ENCODE data around the gene SPRY1. TPM values are rescaled to one million over a fixed set of nuclear protein-coding genes. Genes with fewer than 3 reads are reported as not detected.
A peak's percentile ranks its signal among the peaks of the same experiment; 100 is the strongest.

Gene SPRY1
- total RNA-seq, 1 experiment from 2014 or later = 1.3 TPM

DNA sequence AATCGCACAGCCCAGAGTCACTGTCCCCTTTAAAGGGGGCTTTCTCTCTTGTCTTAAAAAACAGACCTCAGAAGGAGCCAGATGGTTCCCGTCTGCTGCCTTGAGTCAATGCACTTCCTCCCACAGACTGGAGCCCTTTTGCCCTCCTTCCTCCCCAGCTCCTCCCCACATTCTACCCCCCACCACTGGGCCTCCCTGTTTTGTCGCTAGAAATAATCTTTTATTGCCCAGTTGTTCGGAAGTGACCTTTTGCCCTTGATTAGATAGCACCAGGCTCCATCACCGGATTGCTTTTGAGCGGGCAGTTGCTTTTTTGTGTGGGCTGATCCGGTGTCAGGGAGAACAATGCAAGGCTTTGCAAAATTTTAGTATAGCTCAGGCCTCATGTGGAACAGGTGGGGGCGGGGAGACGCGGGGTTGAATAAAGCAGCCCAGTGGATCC lies 47.7 kb downstream of the SPRY1 start:
- DNase-seq (ENCODE audit: low spot score) = no peak

DNA sequence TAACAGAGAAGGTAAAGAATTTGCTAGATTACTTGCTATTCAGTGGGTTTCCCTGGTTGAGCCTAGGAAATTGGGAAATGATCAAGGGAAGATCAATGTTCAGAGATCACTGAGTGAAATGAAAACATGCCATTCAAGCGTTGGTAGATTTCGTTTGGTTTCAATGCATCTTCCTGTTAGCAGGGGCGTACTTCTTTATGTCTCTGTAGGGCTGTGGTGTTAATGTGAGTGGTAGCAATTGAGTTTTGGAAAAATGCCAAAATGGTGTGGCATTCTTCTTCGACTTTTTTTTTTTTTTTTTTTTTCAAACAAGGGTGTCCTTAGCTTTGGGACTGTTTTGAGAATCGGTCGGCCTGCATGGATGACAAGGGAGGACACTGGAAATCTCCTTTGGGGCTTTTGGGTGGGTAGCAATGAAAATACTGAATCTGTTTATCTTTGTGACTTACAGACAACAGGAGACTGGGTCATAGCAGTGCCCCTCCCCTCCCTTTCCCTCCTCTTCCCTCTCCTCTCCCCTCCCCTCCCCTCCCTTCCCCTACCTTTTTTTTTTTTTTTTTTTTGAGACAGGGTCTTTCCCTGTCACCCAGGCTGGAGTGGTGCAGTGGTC lies 50.4 kb downstream of the SPRY1 start:
- no peak for DNase-seq (ENCODE audit: low spot score)

DNA sequence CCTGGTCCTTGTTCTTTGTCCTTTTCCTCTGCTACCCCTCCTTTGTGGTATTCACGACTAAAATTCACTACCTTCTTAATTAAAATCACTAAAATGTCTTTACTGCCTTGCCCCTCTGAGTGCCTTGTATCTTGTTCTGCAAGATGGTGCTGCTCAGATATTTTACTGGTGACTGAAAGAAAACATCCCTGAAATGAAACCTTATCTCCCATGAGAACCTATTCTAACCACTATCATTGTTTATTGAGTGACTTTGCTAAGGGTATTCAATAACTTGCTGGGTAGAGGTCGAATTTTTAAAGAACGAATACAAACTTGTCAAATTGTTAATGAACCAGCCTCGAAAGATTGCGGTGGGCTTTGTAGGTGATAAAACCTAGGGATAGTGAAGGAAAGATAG lies 52.8 kb downstream of the SPRY1 start:
- DNase-seq (ENCODE audit: low spot score) = no peak

DNA sequence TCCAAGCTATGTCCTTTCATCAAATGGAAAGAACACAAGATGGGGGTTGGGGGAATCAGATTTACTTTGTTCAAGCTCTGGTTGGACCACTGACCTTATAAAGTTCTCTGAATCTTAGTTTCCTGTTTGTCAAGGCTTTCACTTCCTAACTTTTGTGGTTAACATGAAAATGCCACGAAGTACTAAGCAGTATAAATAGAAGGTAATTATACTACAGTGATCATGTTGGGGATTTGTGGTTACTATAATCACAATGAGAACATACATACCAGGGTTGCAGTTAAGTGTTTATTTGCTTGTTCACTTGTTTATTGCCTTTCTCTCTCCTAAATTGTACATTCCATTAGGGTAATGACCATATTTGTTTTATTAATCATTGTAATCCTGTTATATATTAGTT lies 53.2 kb downstream of the SPRY1 start:
- peak; percentile 78 for DNase-seq (ENCODE audit: low spot score)

DNA sequence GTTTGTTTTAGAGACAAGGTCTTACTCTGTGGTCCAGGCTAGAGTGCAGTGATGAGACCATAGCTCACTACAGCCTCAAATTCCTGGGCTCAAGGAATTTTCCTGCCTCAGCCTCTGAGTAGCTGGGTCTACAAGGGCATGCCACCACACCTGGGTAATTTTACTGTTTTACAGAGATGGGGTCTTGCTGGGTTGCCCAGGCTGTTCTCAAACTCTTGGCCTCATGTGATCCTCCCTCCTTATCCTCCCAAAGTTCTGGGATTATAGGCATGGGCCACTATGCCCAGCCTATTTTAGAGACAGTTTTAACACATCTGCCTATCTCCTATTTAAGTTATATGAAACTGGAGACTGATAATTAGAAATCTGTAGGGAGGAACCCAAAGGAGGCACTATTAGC lies 53.8 kb downstream of the SPRY1 start:
- no peak for DNase-seq (ENCODE audit: low spot score)

DNA sequence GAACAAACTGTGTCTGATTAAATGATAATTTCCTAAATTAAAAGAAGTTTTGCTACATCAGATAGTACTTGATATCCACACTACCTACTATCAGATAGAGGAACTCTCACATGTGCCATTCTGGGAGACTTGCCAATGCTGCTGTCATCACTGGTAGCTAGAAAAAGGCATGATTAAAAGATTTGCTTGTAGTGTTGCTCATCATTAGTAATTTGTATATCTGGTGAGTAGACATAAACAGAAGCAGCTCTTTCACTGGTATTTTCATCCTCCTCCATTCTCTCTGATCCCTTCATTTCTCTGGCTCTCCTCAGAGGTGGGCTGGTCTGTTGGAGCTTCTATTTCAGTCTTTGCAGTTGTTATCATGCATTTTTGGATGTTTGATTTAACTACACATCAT lies 56.0 kb downstream of the SPRY1 start:
- peak; percentile 42 for DNase-seq (ENCODE audit: low spot score)

DNA sequence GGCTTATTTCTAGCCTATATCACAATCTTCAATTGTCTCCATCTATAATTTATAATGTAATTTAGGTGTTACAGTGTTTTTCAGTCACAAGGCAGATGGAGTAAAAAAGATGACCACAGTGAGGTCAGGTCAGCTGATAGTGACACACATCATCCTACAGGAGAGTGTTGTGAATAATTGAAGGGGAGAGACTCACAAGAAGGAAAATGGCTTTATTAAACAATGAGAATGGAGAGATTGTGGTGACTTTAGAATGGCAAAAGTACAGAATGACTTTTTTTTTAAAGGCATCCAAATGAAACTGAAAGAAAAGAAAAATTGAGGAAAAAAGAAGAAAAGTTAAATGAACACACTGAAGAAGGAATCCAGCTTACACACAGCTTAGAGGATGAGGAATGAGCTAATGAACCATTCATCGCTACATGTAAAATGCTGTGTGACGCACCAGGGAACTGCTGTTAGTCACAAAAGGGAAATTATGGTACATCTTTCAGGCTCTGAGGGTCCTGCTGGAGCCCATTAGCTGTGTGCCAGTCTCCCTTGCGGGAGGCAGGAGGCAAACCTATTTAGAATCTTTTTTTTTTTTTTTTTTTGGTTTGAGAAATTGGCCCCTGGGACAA lies 56.6 kb downstream of the SPRY1 start:
- no peak for DNase-seq (ENCODE audit: low spot score)
